LNCAP (cell line): ENCODE data around the gene SLC8A1.

Experiments
- TF ChIP-seq, protein P1 (sequence below): fragments of 450-650 bp; IDR thresholded peaks from 2 replicates; pipeline ENCODE4 v1.5.1; 2017; ENCODE audit warnings: mild to moderate bottlenecking

SLC8A1 gene

DNA sequence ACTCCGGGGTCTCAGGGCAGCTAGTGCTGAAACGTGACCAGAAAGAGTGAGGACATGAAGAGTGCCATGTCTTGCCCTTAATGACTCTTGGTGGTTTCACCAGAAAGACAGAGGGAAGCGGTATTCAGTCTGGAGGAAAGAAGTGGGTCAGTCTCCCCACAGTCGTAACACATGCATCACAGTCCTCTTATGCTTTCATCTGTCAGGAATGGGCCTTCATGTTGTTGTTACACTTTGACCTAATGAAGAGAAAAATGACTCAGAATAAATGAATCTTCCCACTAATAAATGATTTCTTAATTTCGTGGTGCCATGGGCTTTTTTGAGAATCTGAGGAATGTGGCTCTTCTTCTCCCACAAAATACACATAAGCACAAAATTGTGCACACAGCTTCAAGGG lies 103.2 kb downstream of the SLC8A1 start:
- TF ChIP-seq, protein P1, sequence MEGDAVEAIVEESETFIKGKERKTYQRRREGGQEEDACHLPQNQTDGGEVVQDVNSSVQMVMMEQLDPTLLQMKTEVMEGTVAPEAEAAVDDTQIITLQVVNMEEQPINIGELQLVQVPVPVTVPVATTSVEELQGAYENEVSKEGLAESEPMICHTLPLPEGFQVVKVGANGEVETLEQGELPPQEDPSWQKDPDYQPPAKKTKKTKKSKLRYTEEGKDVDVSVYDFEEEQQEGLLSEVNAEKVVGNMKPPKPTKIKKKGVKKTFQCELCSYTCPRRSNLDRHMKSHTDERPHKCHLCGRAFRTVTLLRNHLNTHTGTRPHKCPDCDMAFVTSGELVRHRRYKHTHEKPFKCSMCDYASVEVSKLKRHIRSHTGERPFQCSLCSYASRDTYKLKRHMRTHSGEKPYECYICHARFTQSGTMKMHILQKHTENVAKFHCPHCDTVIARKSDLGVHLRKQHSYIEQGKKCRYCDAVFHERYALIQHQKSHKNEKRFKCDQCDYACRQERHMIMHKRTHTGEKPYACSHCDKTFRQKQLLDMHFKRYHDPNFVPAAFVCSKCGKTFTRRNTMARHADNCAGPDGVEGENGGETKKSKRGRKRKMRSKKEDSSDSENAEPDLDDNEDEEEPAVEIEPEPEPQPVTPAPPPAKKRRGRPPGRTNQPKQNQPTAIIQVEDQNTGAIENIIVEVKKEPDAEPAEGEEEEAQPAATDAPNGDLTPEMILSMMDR, result no peak

DNA sequence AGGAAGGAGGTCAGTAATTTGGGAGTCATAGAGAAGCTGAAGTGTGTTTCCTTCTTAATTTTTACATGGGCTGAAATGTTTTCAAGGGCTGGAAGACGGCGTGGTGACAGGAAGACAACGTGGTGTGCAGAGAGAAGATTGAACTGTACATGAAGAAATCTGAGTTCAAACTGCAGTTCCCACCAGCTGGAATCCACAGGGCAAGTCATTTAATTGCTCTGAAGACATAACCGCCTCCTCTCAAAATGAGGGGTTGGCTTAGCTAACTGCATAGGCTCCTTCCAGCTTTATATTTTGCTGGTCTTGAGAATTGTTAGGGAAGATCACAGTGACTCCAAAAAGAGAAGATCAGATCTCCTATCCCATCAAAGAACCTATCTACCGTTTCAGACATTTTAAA lies 103.9 kb downstream of the SLC8A1 start:
- TF ChIP-seq, protein P1, result no peak

DNA sequence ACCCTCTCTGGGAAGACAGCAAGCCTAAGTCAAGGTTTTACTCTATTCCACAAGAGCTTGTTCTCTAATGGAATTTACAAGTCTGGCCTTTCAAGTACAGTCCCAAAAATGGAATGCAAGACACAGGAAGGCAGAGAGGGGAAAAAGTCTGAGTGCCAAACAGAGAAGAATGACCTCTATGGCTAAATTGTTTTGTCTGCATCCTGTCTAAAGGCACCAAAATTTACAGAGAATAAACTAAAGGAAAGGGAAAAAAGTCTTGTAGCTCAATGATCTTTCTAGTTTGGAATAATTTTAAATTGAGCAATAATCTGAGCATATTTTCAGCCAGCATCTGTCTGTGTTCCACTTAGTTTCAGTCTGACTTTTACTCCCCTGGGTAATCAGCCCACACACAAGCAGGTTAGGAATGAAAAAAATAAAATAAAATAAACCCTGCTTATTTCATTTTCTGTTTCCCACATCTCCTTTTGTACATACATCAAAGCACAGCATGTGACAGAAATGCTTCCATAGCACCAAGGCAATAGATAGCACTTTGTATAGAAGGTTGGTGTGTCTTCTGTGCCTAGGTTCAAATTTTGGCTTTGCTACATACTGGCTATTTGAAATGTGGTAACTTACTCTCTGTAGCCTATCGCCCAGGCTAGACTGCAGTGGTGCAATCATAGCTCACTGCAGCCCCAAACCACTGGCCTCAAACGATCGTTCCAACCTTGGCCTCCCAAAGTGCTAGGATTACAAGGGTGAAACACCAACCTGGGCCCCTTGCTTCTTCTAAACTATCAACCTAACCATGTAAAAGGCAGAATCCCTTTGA lies 105.1 kb downstream of the SLC8A1 start:
- TF ChIP-seq, protein P1, result no peak

DNA sequence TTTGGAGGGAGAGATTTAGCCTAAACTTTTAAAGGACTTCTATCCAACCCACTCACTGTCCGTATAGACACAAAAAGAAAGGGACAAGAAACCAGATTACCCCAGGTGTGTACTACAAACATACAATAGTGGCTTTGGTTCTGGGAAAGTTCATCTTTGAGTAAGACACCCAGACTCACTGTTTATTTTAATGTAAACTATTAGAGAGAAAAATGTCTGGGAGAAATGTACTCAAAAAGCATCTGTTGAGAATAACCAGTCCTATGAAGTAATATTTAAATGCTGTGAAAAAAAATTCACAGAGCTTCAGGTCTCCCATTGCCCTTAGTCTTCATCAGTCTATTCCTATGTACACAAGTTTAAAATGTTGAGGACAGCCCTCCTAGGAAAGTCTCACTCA lies 107.5 kb downstream of the SLC8A1 start:
- TF ChIP-seq, protein P1, result no peak

DNA sequence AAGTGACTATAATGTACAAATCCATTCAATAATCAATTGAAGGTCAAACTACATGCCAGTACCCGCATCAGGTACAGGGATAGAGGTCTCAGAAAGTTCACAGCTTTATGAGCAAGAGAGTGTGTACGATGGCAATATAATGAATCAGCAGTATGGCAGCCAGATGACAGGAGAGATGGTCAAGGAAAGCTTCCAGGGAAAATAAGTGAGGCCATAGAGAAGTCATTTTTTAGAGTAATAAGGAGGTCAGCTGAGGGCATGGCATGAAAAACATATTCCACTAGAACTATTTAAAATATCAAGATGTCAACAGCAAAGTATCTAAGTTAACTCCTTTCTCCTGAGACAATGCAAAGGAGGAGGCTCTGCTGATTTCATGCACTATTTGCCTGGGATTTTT lies 108.0 kb downstream of the SLC8A1 start:
- TF ChIP-seq, protein P1, result no peak

DNA sequence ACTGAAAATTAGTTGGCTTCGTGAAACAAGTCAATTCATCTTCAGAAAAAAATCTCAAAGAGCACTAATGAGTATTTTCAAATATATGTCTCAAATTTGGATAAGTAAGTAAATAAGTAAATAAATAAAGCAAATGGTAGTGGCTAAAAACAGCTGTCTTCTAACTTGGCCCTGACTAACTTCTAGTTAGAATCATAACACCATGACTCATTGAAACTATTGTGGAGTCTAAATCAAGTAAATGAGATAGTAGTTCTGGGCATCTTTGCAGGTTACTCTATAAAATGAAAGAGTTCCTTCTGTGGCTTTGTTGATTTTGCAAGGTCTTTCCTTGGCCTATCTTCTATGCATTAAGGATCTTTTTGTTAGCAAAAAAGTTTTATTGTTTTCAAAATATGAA lies 110.7 kb downstream of the SLC8A1 start:
- TF ChIP-seq, protein P1, result no peak

DNA sequence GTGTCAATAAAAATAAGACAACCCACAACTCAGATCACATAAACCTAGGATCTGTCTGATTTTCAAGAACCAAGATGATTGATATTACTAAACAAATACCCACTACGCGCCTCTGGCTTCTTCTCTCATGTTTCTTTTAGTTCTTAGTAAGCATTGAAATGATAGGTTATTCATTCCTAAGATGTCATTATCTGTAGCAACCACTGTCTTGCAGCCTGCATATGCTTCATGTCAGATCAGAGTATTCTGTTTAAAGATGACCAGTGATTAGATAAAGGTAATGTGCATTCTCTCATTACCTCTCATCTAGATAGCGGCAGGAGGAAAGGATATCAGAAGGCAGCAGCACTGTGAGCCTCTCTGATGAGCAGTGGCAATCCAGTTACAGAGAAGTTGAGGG lies 112.9 kb downstream of the SLC8A1 start:
- TF ChIP-seq, protein P1, result no peak
